RWPE1 (cell line): ENCODE results near the gene ADAM17.
"Not testable (repeated sequence)": the region's sequence is repeated elsewhere in the genome, so short reads cannot be mapped to it uniquely, and the experiment has no call there.

ENCODE experiments used
- CTCF ChIA-PET: fragments of 350-600 bp; sonication (Branson Sonifier 250); formaldehyde crosslinking; extraction: SDS; loops from one replicate; lab custom pipeline; 2021; lab: Yijun Ruan, JAX
- POLR2A ChIA-PET: fragments of 400-600 bp; formaldehyde crosslinking; extraction: SDS; loops from one replicate; lab custom pipeline; 2020; ENCODE audit warnings: antibody characterized with exemption; ENCODE audit not compliant: low non-redundant PET; lab: Yijun Ruan, JAX
- DNase-seq: peaks from one replicate; pipeline ENCODE4 v3.0.0; 2012; ENCODE audit warnings: low spot score
- H3K27ac ChIP-seq: fragments of 450-650 bp; 2 replicates; pipeline ENCODE4 v1.5.1; 2017
- TF ChIP-seq, protein P1 (sequence below): fragments of 450-650 bp; conservative IDR thresholded peaks from 2 replicates; pipeline ENCODE4 v1.5.1; 2017; ENCODE audit warnings: low read depth, mild to moderate bottlenecking

Gene ADAM17

DNA sequence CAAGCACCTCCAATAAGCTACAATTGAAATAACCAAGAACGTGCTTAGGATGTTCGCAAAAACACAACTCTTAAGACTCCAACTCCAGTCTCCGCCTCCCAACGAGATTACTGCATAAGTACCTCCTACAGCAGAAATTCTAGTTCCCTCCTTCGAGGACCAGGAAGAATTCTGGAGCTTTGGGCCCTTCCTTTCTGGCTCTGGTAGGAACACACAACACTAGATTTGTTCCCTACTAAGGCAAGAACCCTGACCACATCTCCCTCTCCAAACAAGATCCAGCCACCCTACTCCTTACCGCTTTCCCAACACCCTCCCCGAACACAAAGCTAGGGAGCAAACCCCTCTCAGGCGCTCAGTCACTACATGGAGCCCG is 721 bp downstream of the ADAM17 start:
- H3K27ac ChIP-seq = peak overlapping the region; percentile 96
- ChIA-PET CTCF (interaction anchor here (1.0 kb wide), 1 partner anchor 370 kb away, joined by 4 read pairs; no protein-coding TSS in a partner anchor), POLR2A (no interaction called here)
- no peak for DNase-seq
- TF ChIP-seq, protein P1, sequence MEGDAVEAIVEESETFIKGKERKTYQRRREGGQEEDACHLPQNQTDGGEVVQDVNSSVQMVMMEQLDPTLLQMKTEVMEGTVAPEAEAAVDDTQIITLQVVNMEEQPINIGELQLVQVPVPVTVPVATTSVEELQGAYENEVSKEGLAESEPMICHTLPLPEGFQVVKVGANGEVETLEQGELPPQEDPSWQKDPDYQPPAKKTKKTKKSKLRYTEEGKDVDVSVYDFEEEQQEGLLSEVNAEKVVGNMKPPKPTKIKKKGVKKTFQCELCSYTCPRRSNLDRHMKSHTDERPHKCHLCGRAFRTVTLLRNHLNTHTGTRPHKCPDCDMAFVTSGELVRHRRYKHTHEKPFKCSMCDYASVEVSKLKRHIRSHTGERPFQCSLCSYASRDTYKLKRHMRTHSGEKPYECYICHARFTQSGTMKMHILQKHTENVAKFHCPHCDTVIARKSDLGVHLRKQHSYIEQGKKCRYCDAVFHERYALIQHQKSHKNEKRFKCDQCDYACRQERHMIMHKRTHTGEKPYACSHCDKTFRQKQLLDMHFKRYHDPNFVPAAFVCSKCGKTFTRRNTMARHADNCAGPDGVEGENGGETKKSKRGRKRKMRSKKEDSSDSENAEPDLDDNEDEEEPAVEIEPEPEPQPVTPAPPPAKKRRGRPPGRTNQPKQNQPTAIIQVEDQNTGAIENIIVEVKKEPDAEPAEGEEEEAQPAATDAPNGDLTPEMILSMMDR = no peak

- H3K27ac ChIP-seq = no peak overlapping the region
- peak; percentile 66 for DNase-seq
- TF ChIP-seq, protein P1 = no peak
- ChIA-PET CTCF (no interaction called here), POLR2A (no interaction called here)
These were observed 3.1 kb downstream of the ADAM17 start for GRCh38 chr2:9552219-9553178.

- CTCF ChIA-PET = interaction anchor here (0.6 kb wide), 1 partner anchor 498 kb away, joined by 5 read pairs; no protein-coding TSS in a partner anchor
- DNase-seq, POLR2A ChIA-PET: not testable (repeated sequence)
- H3K27ac ChIP-seq = peak overlapping the region; percentile 61
These were observed 4.7 kb downstream of the ADAM17 start for GRCh38 chr2:9550859-9551391.

DNA sequence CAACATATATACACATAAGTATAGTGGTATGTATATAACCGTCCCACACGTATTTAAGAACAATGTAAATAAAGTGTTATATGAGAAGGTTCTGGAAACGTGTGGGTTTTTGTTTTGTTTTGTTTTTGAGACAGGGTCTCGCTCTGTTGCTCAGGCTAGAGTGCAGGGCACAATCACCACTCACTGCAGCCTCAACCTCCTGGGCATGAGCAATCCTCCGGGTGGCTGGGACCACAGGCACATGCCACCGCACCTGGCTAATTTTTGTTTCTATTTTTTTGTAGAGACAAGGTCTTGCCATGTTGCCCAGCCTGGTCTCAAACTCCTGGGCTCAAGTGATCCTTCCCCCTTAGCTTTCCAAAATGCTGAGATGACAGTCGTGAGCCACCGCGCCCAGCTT is 6.2 kb downstream of the ADAM17 start:
- TF ChIP-seq, protein P1 = no peak
- CTCF ChIA-PET = interaction anchor here (0.9 kb wide), 1 partner anchor 16 kb away, joined by 3 read pairs; no protein-coding TSS in a partner anchor
- POLR2A ChIA-PET = no interaction called here
- DNase-seq = no peak
- no peak overlapping the region for H3K27ac ChIP-seq

DNA sequence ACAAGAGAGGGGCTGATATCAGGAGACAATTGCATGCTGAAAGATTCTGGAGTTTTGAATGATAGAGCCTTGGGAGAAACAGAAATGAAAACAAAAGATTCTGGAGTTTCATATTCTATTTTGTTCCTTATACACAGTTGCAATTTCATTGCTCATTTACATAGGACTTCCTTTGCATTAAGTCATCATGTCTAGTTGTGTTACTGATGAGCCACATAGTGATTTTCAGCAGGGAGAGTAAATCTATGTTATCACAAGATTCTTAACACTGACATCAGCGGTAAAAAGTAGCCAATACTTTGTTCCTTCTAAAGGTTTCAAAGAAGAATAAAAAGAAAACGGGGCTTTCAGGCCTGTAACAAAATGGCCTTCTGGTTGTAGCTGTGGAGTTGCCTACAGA is 7.1 kb downstream of the ADAM17 start:
- no peak for DNase-seq
- POLR2A ChIA-PET = no interaction called here
- CTCF ChIA-PET = interaction anchor here (0.9 kb wide), 1 partner anchor 15 kb away, joined by 3 read pairs; no protein-coding TSS in a partner anchor
- H3K27ac ChIP-seq = no peak overlapping the region
- TF ChIP-seq, protein P1 = no peak

DNA sequence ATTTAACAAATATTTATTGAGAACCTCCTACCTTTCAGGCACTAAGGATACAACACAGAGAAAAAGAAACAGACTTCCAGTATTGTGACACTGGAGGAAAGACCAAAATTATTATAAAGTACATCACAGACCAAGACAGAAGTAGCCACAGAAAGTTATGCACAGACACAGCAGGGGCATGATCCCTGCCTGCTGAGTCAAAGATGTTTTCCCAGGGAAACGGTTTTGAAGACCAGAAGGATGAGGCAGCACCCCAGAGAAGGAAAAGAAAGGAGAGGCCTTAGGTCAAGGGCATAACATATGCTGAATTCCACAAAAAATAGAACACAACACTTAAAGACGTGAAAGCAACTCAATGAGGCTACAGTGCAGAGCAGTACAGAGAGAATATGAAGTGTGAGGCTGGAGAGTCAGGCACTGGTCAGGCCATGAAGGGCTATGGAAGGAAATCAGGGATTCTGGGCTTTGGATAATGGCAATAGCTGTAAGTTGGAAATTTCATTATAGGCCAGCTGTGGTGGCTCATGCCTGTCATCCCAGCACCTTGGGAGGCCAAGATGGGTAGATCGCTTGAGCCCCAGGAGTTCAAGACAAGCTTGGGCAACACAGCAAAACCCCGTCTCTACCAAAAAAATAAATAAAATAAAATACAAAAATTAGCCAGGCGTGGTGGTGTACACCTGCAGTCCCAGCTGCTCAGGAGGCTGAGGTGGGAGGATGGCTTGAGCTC is 8.2 kb downstream of the ADAM17 start:
- no peak overlapping the region for H3K27ac ChIP-seq
- POLR2A ChIA-PET = no interaction called here
- TF ChIP-seq, protein P1 = no peak
- DNase-seq = no peak
- CTCF ChIA-PET = no interaction called here
